HG02970 (cell line): Measurements from ENCODE around the gene ADAM8.
"Not testable (repeated sequence)": the region's sequence is repeated elsewhere in the genome, so short reads cannot be mapped to it uniquely, and the experiment has no call there.

Experiments
- ATAC-seq: cut with Tn5 transposase; IDR thresholded peaks from one replicate; pipeline ENCODE4 v1.9.1; 2021; ENCODE audit warnings: mild to moderate bottlenecking, moderate library complexity, moderate number of reproducible peaks; ENCODE audit not compliant: unreplicated experiment, low FRiP score

Gene ADAM8

DNA sequence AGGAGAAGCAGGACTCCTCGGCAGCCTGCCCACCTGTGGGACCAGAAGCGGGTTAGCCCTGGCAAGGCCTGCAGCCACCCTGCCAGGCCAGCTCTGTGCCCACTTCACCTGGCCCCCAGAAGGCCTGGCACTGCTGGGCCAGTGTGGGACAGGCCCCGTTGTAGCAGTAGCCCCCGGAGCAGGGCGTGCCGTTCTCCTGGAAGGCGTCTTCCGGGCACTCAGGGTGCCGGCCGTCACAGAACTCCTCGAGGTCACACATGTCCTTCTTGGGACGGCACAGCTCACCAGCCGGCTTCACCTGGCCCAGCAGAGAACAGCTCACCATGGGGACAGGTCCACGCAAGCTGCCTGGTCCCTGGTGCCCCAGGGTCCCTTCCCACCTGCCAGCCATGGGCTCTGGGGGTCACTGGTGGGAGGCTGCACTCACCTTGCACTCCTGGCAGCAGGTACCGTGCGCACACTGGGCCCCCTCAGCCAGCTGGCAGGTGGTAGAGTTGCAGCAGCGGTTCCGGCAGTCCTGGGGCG, 5.8 kb downstream of the ADAM8 start:
- no peak for ATAC-seq

DNA sequence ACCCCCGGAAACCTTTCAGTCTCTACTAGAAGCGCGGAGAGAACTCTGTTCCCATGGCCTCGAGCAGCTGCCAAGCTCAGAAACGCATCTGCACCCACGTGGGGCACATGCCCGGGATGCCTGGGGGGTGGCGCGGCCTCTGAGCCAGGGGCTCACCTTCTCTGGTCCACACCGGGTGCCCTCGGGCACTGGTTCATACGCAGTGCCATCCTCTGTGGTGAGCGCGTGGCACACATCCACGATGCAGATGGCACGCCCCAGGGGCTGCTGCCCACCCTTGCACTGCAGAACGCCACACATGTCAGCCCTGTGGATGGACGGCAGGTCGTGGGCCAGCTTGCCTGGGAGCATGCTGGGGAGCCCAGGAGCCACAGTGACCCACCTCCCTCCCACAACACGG, 6.5 kb downstream of the ADAM8 start:
- ATAC-seq = no peak

DNA sequence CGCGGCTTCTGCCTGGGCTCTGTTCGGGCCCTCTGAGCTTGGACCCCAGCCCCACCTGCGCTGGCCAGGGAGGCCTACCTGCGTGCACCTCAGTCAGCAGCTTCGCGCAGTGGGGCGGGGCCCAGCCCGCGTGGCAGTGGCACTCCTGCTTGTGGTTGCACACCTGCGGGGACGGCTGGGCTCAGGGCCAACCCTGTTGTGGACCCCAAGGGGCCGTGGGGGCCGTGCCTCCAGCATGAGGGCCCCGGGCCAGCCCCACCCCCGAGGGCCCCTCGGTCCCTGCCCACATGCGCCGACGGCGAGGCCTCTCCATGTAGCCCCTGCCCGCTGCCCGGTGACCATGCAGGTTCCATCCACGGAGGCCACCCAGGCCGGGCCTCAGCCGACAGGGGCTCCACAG, 7.3 kb downstream of the ADAM8 start:
- ATAC-seq = no peak

DNA sequence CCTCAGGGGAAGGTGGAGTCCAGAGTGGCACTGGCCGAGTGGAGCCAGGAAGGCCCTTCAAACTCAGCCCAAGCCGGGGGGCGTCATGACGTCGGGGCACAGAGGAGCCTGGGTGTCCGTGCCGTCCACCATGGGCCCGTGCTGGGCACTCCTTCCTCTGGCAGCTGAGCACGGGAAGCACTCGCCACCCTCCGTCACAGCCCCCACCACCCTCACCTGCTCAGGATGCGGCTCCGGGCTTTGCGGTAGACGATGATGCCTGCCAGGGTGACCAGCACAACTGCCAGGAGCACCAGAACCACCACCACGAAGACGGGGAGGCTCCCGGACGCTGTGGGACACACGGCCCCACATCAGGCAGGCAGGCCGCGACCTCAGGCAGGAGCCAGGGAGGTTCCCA, 8.1 kb downstream of the ADAM8 start:
- ATAC-seq = no peak

DNA sequence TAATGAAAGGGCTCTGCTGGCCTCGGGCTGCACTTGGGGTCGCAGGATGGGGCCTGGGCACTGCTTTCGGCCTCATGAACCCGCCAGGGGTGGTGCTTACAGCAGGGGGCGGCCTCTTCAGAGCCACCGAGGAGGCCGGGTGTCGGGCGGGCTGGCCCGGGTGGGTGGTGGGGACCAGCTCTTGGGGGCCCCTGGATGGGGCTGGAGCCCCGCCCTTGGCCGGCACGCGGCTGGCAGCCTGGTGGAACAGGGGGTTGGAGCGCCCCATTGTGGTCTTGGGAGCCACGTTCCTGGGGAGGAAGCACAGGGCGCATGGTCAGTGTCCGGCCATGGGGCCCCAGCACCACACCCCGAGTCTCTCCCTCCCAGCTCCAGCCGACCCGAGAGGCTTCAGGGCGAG, 8.8 kb downstream of the ADAM8 start:
- ATAC-seq = no peak

DNA sequence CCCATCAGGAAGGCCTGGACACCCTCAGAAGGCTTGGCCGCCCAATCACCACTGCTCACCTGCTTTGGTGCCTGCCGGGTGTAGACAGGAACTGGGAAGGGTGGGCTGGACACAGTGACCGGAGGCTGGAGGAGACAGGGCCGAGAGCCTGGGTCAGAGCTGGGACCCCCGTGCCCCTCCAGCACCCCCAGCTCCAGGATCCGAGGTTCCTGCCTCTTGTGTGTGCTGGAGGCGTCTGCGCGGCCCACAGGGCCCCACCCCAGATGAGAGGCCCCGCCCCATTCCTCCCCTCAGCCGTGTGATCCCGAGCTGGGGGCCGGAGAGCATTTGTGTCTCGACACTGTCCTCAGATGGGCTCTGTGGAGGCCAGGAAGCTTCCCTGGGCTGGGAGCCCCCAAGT, 9.4 kb downstream of the ADAM8 start:
- no peak for ATAC-seq

DNA sequence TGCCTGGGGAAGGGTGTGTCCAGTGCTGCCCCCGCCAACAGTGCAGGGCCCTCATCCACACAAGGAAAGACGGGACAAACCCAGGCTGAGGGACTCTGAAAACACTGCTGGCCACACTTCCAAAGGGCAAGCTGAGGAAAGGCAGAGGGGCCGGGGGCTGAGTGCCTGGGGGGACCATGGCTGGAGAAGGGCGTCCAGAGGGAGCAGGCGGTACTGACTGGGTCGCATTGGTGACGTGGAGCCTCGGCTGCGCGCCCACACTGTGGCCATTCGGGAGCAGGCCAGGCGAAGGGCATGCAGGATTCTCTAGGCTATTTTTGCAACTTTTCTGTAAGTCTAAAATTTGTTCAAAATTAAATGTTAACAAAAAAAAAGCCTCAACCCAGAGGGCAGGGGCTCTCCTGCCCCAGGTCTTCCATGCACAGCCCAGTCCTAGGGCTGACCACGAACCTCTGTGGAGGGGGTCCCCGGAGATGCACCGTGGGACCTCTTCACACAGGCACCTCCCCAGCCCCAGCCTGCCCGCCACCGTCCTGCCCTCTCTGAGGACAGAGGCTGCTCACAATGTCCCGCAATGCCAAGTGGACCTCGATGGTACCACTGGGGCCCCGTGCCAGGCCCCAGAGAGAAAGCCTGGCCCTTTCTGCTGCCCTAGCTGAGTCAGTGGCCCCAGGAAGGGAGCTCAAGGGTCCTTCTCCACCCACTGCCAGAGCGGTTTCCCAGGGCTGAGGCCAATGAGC, 10.4 kb downstream of the ADAM8 start:
- no peak for ATAC-seq

- not testable (repeated sequence) for ATAC-seq
These were observed 11.6 kb downstream of the ADAM8 start for GRCh38 chr10:133265052-133265451.

- ATAC-seq = no peak
These were observed 12.2 kb downstream of the ADAM8 start for GRCh38 chr10:133264461-133264860.

DNA sequence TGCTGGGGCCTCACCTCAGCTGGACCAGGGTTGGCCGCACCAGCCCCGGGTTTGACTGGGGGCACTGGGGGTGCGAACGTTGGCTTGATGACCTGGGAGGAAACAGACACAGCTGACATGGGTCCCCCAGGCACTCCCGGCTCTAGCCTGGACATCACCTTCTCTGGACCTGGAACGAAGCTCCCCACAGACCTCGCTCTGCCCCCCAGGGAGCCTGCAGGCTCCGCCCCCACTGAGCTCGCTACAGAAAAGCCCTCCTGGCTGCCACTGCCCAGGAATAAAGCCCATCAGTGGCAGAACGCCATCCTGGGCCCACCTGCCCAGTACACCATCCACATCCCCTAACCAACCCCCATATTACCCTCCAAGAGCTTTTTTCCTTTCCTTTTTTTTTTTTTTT, 13.0 kb downstream of the ADAM8 start:
- ATAC-seq = no peak

DNA sequence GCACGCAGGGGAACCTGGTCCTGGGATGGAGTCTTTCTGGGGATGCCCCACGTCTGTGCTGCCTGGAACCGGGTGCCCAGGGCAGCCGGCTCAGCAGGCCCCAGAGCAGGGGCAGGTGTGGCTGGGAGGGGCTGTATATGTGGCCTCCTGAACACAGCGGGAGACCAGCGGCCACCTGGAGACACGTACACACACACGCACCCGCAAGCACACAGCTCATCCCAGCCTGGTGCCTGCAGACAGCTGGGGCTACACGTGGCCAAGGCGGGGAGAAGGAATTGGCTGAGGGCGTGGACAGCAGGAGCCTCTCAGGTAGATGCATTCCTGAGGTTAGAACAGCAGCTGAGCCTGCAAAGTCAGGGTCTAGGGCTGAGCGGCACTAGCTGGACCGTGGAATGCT, 14.0 kb downstream of the ADAM8 start:
- no peak for ATAC-seq

- ATAC-seq = peak; percentile 51
These were observed 14.8 kb downstream of the ADAM8 start for GRCh38 chr10:133261726-133262325.

- peak; percentile 30 for ATAC-seq
These were observed 15.6 kb downstream of the ADAM8 start for GRCh38 chr10:133260895-133261725.

DNA sequence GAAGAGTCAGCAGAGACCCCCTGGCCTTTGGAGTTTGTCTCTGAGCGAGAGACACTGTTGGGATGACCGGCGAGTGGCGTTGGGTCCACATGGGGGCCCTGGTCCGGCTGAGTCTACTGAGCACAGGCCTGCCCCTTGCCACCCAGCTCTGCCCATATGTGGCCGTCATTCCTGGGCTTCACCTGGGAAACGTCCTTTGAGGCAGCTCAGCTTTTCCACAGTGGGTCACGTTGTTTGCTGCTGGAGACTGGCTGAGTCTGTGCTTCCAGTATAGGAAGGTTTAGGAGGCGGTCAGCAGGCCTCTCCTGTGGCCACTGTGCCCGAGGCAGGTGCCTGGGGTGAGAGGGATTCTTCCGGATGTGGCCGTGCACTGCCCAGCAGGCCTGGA, 17.1 kb downstream of the ADAM8 start:
- ATAC-seq = no peak

GRCh38 chr10:133258818-133259601, 17.7 kb downstream of the ADAM8 start:
- ATAC-seq = no peak

GRCh38 chr10:133258066-133258817, 18.4 kb downstream of the ADAM8 start:
- ATAC-seq = no peak

- no peak for ATAC-seq
These were observed 19.1 kb downstream of the ADAM8 start for GRCh38 chr10:133257489-133258065.

DNA sequence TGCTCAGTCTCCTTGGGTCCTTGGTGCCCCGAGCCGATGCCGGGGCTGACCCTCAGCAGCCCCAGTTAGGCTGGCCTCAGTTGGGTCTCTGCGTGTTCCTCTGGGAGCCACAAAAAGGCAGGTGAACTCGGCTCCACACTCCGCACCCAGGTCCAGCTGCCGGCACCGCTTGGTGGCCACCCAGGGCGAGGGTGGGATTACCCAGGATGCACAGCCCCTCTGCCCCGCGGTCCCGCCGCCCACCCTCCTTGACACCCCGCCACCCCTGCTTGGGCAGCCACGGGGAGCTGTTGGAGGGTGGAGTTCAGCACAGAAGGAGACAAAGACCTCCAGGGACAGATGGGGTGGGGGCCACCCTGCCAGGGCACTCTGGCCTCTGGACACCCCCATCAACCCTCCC, 21.3 kb downstream of the ADAM8 start:
- no peak for ATAC-seq

- ATAC-seq = no peak
These were observed 22.1 kb downstream of the ADAM8 start for GRCh38 chr10:133254421-133255120.
